Stimulated activated CD8-positive, alpha-beta memory T cell treated with anti-CD3 and anti-CD28 coated beads, Interleukin-7, amount 100 ng/mL, for 48 hours (primary cell): ENCODE measurements around the gene ERBIN.
"Not testable (repeated sequence)": the region's sequence is repeated elsewhere in the genome, so short reads cannot be mapped to it uniquely, and the experiment has no call there.

ENCODE experiments used
- DNase-seq, 2 donors: peaks; one replicate each; pipeline ENCODE4 v3.0.0-alpha.2; 2020; ENCODE audit warnings: low read depth in 1 of 2; ENCODE audit errors: extremely low read depth in 1 of 2

The ERBIN gene, protein sequence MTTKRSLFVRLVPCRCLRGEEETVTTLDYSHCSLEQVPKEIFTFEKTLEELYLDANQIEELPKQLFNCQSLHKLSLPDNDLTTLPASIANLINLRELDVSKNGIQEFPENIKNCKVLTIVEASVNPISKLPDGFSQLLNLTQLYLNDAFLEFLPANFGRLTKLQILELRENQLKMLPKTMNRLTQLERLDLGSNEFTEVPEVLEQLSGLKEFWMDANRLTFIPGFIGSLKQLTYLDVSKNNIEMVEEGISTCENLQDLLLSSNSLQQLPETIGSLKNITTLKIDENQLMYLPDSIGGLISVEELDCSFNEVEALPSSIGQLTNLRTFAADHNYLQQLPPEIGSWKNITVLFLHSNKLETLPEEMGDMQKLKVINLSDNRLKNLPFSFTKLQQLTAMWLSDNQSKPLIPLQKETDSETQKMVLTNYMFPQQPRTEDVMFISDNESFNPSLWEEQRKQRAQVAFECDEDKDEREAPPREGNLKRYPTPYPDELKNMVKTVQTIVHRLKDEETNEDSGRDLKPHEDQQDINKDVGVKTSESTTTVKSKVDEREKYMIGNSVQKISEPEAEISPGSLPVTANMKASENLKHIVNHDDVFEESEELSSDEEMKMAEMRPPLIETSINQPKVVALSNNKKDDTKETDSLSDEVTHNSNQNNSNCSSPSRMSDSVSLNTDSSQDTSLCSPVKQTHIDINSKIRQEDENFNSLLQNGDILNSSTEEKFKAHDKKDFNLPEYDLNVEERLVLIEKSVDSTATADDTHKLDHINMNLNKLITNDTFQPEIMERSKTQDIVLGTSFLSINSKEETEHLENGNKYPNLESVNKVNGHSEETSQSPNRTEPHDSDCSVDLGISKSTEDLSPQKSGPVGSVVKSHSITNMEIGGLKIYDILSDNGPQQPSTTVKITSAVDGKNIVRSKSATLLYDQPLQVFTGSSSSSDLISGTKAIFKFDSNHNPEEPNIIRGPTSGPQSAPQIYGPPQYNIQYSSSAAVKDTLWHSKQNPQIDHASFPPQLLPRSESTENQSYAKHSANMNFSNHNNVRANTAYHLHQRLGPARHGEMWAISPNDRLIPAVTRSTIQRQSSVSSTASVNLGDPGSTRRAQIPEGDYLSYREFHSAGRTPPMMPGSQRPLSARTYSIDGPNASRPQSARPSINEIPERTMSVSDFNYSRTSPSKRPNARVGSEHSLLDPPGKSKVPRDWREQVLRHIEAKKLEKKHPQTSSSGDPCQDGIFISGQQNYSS (N-terminal part only)

DNA sequence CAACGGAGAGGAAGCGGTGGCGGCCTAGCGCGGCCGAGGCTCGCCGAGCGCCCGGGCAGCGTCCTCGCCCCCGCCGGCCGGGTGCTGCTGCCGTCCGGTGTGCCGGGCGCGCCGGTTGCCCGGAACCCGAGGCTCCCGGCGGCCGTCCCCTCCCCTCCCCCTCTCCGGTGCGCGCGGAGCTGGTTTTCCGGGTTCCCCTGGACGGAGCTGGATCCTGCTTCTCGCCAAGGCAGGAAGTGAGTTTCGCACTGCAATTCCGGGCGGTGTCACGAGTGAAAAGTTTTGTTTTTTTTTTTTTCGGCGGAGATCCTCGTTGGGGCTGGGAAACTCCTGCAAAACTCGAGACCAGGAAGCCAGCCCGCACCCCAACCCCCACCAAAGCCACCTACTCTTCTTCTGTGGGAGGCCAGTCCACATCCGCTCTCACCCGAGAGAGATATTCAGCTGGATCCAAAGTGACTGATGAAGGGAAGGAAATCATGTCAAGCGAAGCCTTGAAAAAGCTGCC is at the start of gene ERBIN:
TSS of gene ERBIN (plus strand) at position 300 of the 508 bp plus-strand sequence. CDS start 66,144 bp downstream, outside the sequence.
- DNase-seq = peak; percentile 50

DNA sequence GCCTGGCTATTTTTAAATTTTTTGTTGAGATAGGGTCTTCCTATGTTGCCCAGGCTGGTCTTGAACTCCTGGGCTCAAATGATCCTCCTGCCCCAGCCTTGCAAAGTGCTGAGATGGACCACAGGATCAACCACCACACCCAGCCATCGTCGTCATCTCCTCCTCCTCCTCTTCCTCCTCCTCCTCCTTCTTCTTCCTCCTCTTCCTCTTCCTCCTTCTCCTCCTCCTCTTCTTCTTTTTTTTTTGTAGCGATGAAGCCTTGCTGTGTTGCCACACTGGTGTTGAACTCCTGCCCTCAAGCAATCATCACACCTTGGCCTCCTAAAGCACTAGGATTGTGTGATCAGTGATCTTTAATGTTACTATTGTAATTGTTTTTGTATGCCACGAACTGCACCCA is 49.4 kb upstream of the ERBIN start:
- no peak for DNase-seq

DNA sequence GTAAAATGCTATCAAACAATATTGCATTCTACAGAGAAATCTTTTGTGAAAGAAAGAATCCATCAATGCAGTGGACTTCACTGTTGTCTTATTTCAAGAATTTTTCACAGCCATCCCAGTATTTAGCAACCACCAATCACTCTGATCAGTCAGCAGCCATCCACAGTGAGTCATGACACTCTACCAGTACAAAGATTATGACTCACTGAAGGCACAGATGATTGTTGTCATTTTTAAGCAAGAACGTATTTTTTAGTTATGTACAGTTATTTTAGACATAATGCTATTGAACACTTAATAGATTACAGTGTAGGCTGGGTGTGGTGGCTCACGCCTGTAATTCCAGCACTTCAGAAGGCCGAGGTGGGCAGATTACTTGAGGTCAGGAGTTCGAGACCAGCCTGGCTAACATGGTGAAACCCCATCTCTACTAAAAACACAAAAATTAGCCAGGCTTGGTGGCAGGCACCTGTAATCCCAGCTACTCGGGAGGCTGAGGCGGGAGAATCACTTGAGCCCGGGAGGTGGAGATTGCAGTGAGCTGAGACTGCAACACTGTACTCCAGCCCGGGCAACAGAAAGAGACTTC is 46.6 kb upstream of the ERBIN start:
- not testable (repeated sequence) for DNase-seq

DNA sequence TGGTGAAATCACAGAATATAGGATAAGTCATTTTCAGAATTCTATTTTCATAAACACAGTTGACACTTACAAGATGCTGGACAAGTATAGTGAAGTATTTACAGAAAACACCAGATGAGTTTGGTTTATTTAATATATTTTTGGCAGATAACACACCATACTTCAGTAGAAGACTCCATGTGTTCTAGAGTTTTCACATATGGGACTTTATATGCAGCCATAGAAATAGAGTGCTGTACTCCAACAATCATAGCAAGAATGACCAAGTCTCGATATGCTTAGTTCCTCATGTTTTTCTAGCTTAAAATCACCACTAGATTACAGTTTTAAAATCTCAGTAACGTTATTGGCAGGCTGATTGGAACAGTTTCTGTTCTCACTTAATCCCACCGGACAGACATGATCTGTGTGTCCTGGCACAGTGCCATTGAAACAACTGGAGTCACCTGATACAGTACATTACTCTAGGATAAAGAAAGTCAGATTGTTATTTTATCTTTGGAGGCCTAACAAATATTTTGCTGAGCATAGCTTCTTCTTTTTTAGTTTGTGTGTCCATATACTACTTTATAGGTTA is 45.8 kb upstream of the ERBIN start:
- no peak for DNase-seq

DNA sequence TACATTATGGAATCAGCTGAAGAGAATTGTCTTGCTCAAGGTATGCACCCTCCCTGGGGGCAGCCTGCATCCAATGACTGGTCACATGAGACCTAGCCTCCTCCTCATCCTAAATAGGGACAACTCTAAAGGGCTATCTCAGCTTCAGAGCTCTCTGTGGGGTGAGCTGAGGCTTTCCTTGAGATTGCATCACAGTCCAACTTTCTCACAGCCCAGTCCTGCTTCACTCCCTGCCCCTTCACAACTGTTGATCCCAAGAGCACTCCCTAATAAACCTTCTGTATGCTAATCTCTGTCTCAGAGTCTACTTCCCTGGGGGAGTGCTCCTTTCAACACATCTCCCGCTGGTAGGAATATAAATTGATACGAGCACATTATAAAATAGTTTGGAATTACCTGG is 44.1 kb upstream of the ERBIN start:
- no peak for DNase-seq

DNA sequence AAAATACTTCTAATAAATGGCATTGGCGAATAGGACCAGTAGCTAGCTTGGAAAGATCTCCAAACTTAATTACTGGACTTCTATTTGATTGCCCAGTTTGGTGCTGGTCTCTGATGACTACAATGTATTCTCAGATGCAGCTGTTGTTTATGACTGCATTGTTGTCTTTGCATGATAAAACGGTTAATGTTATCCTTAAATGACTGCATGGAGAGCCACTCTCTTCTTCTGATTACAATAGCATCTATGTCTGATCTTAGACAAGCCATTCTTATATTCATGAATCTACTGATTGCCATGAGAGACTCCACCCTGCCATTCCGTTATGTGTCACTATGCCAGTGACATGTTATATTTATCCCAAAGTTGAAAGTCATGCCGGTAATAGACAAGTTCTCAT is 42.9 kb upstream of the ERBIN start:
- no peak for DNase-seq

DNA sequence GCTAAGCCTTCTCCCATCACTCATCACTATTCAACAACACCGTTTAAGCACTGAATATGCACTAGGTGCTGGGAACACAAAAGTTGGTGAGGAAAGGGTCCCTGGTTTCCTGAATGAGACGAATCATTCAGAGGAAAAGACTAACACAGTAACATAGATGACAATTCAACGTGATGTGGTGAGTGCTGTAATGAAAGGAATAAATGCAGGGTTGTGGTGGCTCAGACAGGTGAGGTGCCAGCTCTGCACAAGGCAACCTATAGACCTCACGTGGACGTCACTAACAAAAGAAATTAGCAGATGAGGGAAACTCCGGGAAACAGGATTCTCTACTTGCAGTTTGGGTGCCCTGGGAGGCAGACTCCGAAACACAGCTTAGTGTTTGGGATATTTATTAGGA is 40.0 kb upstream of the ERBIN start:
- no peak for DNase-seq

DNA sequence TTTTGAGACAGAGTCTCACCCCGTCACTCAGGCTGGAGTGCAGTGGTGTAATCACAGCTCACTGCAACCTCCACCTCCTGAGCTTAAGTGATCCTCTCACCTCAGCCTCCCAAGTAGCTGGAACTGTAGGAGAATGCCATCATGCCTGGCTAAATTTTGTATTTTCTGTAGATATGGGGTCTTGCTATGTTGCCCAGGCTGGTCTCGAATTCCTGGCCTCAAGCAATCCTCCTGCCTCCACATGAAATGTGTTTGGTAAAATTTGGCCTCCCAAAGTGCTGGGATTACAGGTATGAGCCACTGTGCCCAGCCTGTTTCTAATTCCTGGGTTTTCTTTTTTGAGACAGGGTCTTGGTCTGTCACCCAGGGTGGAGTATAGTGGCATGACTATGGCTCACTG is 34.4 kb upstream of the ERBIN start:
- DNase-seq = not testable (repeated sequence)

DNA sequence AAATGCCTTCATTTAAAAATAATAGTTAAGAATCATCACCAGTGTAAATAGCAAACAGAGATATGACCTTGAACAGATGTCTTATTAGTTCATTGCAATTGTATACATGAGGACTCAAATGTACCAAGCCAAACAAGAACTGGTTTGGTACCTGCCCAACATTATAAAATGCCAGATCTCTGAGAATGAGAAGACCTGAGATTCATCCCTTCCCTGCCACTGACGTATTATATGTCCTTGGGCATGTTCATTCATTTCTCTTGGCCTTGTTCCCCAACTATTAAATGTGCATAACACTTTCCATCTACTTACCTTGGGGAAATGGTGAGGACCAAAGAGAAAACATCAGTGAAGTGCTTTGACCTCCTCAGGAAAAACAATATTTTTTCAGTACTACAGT is 33.6 kb upstream of the ERBIN start:
- DNase-seq = no peak

DNA sequence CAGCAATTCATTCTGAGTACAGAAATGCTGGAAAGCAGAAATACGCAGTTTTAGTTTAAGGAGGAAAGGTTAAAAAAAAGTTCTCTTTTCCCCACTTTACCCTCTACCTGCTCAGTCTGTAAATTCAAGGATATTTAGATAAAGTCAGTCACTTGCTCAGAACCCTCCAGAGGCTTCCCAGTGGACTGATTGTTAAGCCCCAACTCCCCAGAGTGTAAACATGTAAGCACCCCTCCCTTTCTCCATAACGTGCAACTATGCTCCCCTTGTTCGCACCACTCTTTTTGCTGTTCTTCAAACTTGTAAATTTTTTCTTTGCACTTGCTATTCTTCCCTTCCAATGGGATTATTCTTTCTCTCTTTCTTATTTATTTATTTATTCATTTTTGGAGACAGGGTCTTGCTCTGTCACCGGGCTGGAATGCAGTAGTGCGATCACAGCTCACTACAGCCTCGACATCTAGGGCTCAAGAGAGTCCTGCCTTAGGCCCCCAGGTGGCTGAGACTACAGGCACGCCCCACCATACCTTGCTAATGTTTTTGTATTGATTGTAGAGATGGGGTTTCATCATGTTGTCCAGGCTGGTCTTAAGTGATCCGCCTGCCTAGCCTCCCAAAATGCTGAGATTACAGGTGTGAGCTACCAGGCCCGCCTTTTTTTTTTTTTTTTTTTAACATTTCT is 32.5 kb upstream of the ERBIN start:
- DNase-seq = no peak

DNA sequence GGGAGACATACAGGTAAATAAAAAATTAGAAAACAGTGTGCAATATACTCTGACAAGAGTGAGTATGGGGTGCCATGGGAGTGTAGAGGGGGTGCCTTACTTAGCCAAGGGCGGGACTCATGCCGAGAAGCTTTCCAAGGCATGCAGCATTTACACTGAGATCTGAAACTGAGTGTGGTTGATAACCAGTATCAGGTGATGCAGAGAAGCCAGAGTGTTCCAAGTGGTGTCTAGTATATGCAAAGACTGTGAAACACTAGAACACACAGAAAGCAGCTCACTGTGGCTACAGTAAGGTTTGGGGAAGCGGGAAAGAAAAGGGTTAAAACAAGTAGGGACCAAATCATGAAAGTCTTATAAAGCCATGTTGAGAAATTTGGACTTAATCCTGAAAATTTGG is 30.5 kb upstream of the ERBIN start:
- DNase-seq = no peak

DNA sequence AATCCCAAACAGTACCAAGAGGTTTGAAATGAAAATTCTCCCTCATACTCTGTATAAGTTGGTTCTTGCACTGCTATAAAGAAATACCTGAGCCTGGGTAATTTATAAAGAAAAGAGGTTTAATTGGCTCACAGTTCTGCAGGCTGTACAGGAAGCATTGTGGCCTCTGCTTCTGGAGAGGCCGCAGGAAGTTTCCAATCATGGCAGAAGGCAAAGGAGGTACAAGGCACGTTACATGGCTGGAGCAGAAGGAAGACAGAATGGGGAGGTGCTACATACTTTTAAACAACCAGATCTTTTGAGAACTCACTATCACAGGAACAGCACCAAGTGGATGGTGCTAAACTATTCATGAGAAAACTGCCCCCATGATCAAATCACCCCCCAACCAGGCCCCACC is 25.6 kb upstream of the ERBIN start:
- no peak for DNase-seq

DNA sequence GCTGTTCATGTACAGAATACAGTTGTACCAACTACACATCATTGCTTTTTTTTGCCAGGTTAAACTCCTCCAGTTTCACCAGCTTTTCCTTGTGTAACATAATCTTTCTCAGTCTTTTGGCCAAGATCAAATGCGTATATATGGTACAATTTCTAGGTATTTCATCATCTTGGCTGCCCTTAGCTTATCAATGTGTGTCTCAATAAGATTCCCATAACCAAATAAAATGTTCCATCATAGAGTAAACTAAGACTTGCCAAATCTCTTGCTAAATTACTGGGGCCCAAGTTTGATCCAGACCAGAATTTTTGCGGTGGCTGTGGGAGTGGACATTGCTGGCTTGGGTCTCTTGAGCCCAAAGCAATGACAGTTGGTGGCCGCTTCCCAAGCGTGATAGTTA is 24.3 kb upstream of the ERBIN start:
- DNase-seq = no peak

DNA sequence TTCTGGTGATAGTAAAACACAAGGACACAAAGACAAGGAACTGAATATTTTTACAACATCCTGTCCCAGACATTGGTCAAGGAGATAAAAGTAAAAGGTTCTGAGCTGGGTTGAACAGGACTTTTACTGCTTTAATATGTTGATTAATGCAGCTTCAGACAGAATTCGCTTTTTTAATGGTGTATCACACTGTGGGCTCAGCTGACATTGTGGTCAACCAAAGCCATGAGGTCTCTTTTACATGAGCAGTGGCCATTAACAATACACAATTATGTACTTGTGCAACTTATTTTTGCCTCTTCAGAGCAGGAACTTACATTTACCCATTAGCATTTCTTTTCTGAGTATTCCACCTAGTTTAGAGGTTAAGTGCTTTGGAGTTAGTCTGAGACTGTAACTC is 22.8 kb upstream of the ERBIN start:
- DNase-seq = no peak

DNA sequence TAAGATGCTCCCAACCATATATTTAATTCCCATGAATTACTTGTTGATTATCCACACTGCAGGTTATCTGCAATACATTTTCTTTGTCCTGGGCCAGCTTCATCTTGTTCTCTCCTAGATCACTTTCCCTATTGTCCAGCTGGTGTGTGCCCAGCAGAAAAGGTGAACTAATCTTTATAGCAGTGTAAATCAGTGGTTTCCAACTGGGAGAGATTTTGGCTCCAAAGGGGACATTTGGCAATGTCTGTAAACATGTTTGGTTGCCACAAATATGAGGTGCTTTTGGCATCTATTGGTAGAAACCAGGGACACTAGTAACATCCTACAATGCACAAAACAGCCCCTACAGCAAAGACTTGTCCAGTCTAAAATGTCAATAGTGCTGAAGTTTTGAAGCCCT is 20.1 kb upstream of the ERBIN start:
- DNase-seq = no peak

DNA sequence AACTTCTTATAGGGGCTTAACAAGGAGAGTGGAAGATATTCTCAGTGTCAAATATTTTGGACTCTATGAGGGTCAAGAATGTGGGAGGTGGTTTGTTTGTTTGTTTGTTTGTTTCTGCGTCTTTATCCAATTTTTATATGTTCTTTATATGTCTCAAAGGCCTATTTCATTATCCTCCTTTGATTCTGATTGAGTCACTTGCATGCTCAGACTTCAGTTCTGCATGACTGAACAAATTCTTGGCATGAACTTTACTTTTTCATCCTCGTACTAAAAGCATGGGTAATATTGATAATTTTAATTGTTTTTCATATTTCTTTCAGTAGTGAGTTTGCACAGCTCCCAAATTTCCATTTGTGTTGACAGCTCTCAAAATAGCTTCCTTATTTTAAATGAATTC is 19.2 kb upstream of the ERBIN start:
- DNase-seq = no peak

DNA sequence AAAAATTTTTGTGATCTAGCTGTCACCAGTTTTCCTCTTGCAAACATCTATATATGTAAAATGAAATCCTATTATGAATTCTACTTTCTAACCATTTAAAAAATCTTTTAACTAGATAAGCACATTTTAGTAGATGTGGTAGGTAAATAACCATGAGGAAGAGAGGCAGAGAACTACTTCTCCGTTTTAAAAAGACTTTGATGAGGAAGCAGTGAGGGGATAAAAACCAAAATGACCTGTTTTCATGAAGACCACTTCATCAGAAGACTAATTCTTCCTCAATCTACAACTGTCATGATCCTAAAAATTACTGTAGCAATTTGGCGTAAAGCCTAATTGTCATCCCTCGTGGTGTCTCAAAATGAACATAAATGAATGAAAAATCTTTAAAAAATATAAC is 15.7 kb upstream of the ERBIN start:
- no peak for DNase-seq

DNA sequence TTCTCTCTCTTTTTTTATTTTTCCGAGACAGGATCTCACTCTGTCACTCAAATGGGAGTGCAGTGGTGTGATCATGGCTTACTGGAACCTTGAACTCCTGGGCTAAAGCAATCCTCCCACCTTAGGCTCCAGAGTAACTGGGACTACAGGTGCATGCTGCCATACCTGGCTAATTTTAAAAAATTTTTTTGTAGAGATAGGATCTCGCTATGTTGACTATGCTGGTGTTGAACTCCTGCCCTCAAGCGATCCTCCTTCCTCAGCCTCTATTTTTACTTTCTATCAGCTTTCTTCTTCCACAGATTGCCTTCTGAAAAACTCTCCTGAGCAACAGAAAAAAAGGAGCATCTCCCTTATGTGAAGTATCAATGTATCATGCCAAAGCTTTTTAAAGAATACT is 14.1 kb upstream of the ERBIN start:
- no peak for DNase-seq

DNA sequence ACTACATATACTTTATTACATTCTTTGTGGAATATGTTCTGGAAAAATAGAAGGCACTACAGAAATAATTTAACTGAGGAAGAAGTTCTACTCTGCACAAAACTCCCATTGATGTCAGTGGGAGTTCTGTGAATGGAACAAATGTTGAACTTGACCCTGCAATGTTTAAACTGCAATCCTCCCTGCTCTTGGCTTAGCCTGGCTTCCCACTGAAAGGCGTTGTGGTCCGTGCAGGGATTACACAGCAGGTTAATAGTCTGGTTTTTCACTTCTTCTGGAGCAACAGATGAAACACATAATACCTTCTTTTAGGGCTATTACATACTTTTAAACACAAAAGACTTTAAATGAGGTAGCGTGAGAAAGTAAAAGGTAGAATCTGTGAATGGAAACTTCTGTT is 12.9 kb upstream of the ERBIN start:
- no peak for DNase-seq

DNA sequence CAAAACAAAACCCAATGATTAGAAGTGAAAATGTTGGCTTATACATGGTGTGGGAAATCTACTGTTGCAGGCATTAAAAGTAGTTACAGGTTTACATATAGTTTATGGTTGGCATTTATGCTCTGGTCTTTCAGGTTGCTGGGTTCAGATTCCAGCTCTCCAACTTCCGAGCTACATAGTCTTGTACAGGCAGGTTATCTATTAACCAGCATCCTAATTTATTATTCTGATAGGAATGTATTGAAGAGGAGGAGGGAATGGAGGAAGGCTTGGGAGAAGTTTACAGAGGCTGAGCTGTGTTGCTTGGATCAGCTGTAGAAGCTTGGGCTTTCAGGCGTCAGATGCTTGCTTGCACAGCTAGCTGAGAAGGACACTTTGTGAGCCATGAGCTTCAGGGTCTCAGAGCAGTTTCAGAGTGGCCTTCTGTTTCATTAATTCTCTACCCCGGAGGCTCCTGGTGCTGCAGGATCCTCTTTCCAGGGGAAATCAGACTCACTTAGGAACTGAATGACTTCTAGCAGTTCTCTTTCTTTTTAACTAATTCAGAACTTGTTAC is 11.7 kb upstream of the ERBIN start:
- no peak for DNase-seq
